K562 (cell line): Measurements from ENCODE around the gene NRG2. TPM values are rescaled to one million over a fixed set of nuclear protein-coding genes. Genes with fewer than 3 reads are reported as not detected.

Experiments used
- ATAC-seq: fragments of 200-7000 bp; cut with Tn5 transposase; 3 replicates; pipeline ENCODE4 v1.9.1; 2020; ENCODE audit warnings: moderate library complexity
- BruUV-seq: library from RNA; stranded (reverse); fragments of 400-500 nt; replicated peaks from 2 replicates; lab custom pipeline; 2021; lab: Mats Ljungman, UMichigan
- CTCF ChIA-PET: fragments of 300-600 bp; formaldehyde crosslinking; extraction: SDS; loops from one replicate; lab custom pipeline; 2021; ENCODE audit warnings: low intra/inter-chr PET ratio; lab: Yijun Ruan, JAX
- POLR2A ChIA-PET: fragments of 300-600, 350-650 bp; sonication (Branson Sonifier 250); formaldehyde crosslinking; extraction: SDS; loops from one replicate; lab custom pipeline; 2021; ENCODE audit warnings: antibody characterized with exemption, inconsistent platforms; lab: Yijun Ruan, JAX
- DNase-seq, 4 experiments: peaks; one replicate each; pipeline versions ENCODE4 v3.0.0 to v3.0.0-alpha.2; 2011 to 2018; ENCODE audit warnings: low spot score in 3 of 4, mixed read lengths in 3 of 4; ENCODE audit errors: extremely low read depth in 1 of 4
- FAIRE-seq: peaks from 2 replicates; lab custom pipeline; 2011; peaks lifted over from hg19 to GRCh38; lab: Jason Lieb, UNC
- H2AFZ ChIP-seq: 2 replicates; pipeline ENCODE4 v1.6.0; 2011; ENCODE audit warnings: low read depth, low read length, control low read depth, inconsistent platforms
- H3K27ac ChIP-seq: fragments of 200-600 bp; 3 replicates; pipeline ENCODE4 v1.8.0; 2011; ENCODE audit warnings: low read depth, mild to moderate bottlenecking, control low read depth, inconsistent platforms, low read length, moderate library complexity, mixed read lengths; ENCODE audit errors: extremely low read depth
- H3K27me3 ChIP-seq, 2 experiments: fragments of 300-600 bp in 1 of 2; 2 replicates in 1 of 2; 3 replicates in 1 of 2; pipeline versions ENCODE4 v1.6.0 to v1.8.0; 2011; ENCODE audit warnings: inconsistent platforms in 2 of 2, low read length in 2 of 2, mild to moderate bottlenecking in 1 of 2, mixed read lengths in 1 of 2, moderate library complexity in 1 of 2; ENCODE audit not compliant: control insufficient read depth in 2 of 2, insufficient read depth in 2 of 2
- H3K36me3 ChIP-seq: fragments of 300-600 bp; 3 replicates; pipeline ENCODE4 v1.8.0; 2011; ENCODE audit warnings: mild to moderate bottlenecking, low read length, inconsistent platforms; ENCODE audit not compliant: control insufficient read depth, insufficient read depth
- H3K4me1 ChIP-seq, 2 experiments: fragments of 200-600 bp in 1 of 2; replicated peaks in 1 of 2; 2 replicates in 1 of 2; 3 replicates in 1 of 2; pipeline versions ENCODE4 v1.5.1 to v1.8.0; 2011; ENCODE audit warnings: inconsistent platforms in 2 of 2, low read length in 2 of 2, mild to moderate bottlenecking in 1 of 2, mixed read lengths in 1 of 2, moderate library complexity in 1 of 2; ENCODE audit not compliant: control insufficient read depth in 2 of 2, insufficient read depth in 2 of 2
- H3K4me2 ChIP-seq: 2 replicates; pipeline ENCODE4 v1.6.1; 2011; ENCODE audit warnings: low read length, control low read depth, inconsistent platforms, mixed read lengths; ENCODE audit not compliant: insufficient read depth
- H3K4me3 ChIP-seq: fragments of 200-600 bp; sonication (generic), shearing (Covaris generic); 2 replicates; pipeline ENCODE4 v1.5.1; 2016; ENCODE audit warnings: control low read depth, inconsistent platforms
- H3K79me2 ChIP-seq: fragments of 200-600 bp; 3 replicates; pipeline ENCODE4 v1.8.0; 2011; ENCODE audit warnings: low read length, inconsistent platforms; ENCODE audit not compliant: control insufficient read depth, insufficient read depth
- H3K9ac ChIP-seq, 2 experiments: 2 replicates each; pipeline versions ENCODE4 v1.6.0 to v1.6.1; 2011; ENCODE audit warnings: low read depth in 2 of 2, low read length in 2 of 2, control low read depth in 1 of 2, inconsistent platforms in 1 of 2, mild to moderate bottlenecking in 1 of 2, mixed read lengths in 1 of 2; ENCODE audit not compliant: insufficient read depth in 1 of 2
- H3K9me1 ChIP-seq: one replicate; pipeline ENCODE4 v1.6.0; 2011; ENCODE audit warnings: inconsistent platforms, mild to moderate bottlenecking, low read length, moderate library complexity; ENCODE audit not compliant: control insufficient read depth, insufficient read depth
- H3K9me3 ChIP-seq: replicated peaks from 2 replicates; pipeline ENCODE4 v1.5.1; 2011; ENCODE audit warnings: low read depth, low read length, inconsistent platforms; ENCODE audit not compliant: control insufficient read depth, insufficient read depth
- H4K20me1 ChIP-seq: replicated peaks from 2 replicates; pipeline ENCODE4 v1.6.1; 2011; ENCODE audit warnings: low read length, inconsistent platforms, mixed read lengths; ENCODE audit not compliant: control insufficient read depth, insufficient read depth
- GATAD2B ChIP-seq: fragments of 450-650 bp; IDR thresholded peaks from 2 replicates; pipeline ENCODE4 v1.6.1; 2017; ENCODE audit warnings: mild to moderate bottlenecking, borderline replicate concordance
- HEY1 ChIP-seq: fragments of 250-450 bp; sonication (Bioruptor Pico); IDR thresholded peaks from 2 replicates; pipeline ENCODE4 v1.5.0; 2020; ENCODE audit warnings: mild to moderate bottlenecking, moderate library complexity, borderline replicate concordance
- MCM2 ChIP-seq: fragments of 450-650 bp; IDR thresholded peaks from 2 replicates; pipeline ENCODE4 v1.6.1; 2017; ENCODE audit warnings: low read depth, mild to moderate bottlenecking
- NFXL1 ChIP-seq: fragments of 450-650 bp; formaldehyde crosslinking; IDR thresholded peaks from 2 replicates; pipeline ENCODE4 v1.4.0; 2021; ENCODE audit warnings: mild to moderate bottlenecking
- PATZ1 ChIP-seq: fragments of 250-450 bp; sonication (Bioruptor Pico); IDR thresholded peaks from 2 replicates; pipeline ENCODE4 v1.5.0; 2020; ENCODE audit warnings: mild to moderate bottlenecking, borderline replicate concordance
- POLR2AphosphoS2 ChIP-seq: IDR thresholded peaks from 2 replicates; pipeline ENCODE4 v1.6.1; 2012; ENCODE audit warnings: low read length, improper control_type of control experiment
- PREB ChIP-seq: sonication (generic); formaldehyde crosslinking; IDR thresholded peaks from 2 replicates; pipeline ENCODE4 v1.8.1; 2023; ENCODE audit warnings: mild to moderate bottlenecking, missing genetic modification reagents
- RUNX1 ChIP-seq: sonication (generic); IDR thresholded peaks from 2 replicates; pipeline ENCODE4 v1.6.1; 2016; ENCODE audit warnings: antibody characterized with exemption, low read depth
- SMARCA4 ChIP-seq: fragments of 450-650 bp; IDR thresholded peaks from 2 replicates; pipeline ENCODE4 v1.6.1; 2016
- VEZF1 ChIP-seq: fragments of 200-800 bp; sonication (Bioruptor generic); IDR thresholded peaks from 2 replicates; pipeline ENCODE4 v1.6.1; 2017; ENCODE audit warnings: missing genetic modification characterization, missing compliant biosample characterization
- ZNF436 ChIP-seq: fragments of 250-450, 450-650 bp; sonication (Bioruptor Pico); formaldehyde crosslinking; IDR thresholded peaks from 2 replicates; pipeline ENCODE4 v1.7.0; 2020; ENCODE audit warnings: mild to moderate bottlenecking
- ZNF589 ChIP-seq: fragments of 200-800 bp; sonication (Bioruptor generic); IDR thresholded peaks from 2 replicates; pipeline ENCODE4 v1.6.1; 2016; ENCODE audit warnings: low read depth, missing genetic modification characterization, missing compliant biosample characterization
- ZNF785 ChIP-seq: fragments of 250-450 bp; sonication (Bioruptor Pico); IDR thresholded peaks from 2 replicates; pipeline ENCODE4 v1.4.0; 2020; ENCODE audit warnings: mild to moderate bottlenecking
- WGBS: fragments of 100-300 bp; shearing (Covaris generic); methylation state at CpG from one replicate; pipeline ENCODE4 v1.1.6; 2016; ENCODE audit warnings: low coverage, mixed read lengths; ENCODE audit not compliant: insufficient coverage; ENCODE audit errors: missing lambda C conversion rate; 5-methylcytosine and 5-hydroxymethylcytosine counted together
- in situ Hi-C: fragments of 300-500 bp; cut with MboI; formaldehyde crosslinking; loops from 4 replicates; pipeline ENCODE4 v1.15.0; 2018; ENCODE audit warnings: inconsistent platforms, mixed read lengths
- intact Hi-C: fragments of 100-400 bp; cut with micrococcal nuclease; formaldehyde crosslinking; loops from 2 replicates; pipeline ENCODE4 v1.14.2; 2022
- polyA plus RNA-seq, 8 experiments: library from polyadenylated mRNA; depleted of rRNA in 4 of 8; stranded (reverse) in 5 of 8; unstranded in 3 of 8; fragments of >200 nt; fragmentation: Nextera tagmentation in 2 of 8; fragmentation: Illumina TruSeq in 1 of 8; extraction: Ambion mirVana in 2 of 8; extraction: Trizol in 1 of 8; gene quantifications; 2 replicates each; pipeline versions ENCODE4 v1.2.1 to v1.2.3, GENCODE V29; 2011 to 2014; ENCODE audit warnings: inconsistent platforms in 1 of 8, missing spikeins in 1 of 8
- total RNA-seq, 7 experiments: library from RNA; depleted of rRNA in 6 of 7; stranded (reverse); fragments of >200 nt in 6 of 7; fragmentation: Illumina TruSeq in 2 of 7; extraction: Trizol in 2 of 7; gene quantifications; 2 replicates each; pipeline versions ENCODE4 v1.2.1 to v1.2.3, GENCODE V29; 2011 to 2021; ENCODE audit warnings: low replicate concordance in 1 of 7

NRG2 gene
- total and polyA plus RNA-seq, 9 of the 15 experiments (the other 6 are each of a cell fraction or from before 2014, with no cell fraction given): not detected

GRCh38 chr5:139950436-139950835, 92.7 kb downstream of the NRG2 start:
- in situ Hi-C loops (no loop called here), intact Hi-C loops (no loop called here)
- DNase-seq (no peak), ATAC-seq (no peak), FAIRE-seq (no peak)
- ChIA-PET CTCF (no interaction called here), POLR2A (interaction anchor here (2.3 kb wide), 1 partner anchor 9 kb away, joined by 7 read pairs; no protein-coding TSS in a partner anchor)
- H3K4me1 ChIP-seq: no peaks in the 10 kb centered on the region
- 0% methylated on average over 2 of the region's 2 CpGs for WGBS
- peaks cover 0 to 37% of the 10 kb centered on the region in 2 experiments; a peak in 4 of 5 replicates for H3K27me3 ChIP-seq
- H3K9ac ChIP-seq: no peak overlapping the region
- no peaks in the 10 kb centered on the region for H3K9me3 ChIP-seq
- TF ChIP-seq POLR2AphosphoS2: no peak
- no peak for TF ChIP-seq ZNF785 (CRISPR knock-in tag)
- H3K9me1 ChIP-seq: peaks cover 2% of the 10 kb centered on the region
- no peak overlapping the region for H3K4me3 ChIP-seq
- H3K27ac ChIP-seq: no peak overlapping the region
- H3K36me3 ChIP-seq: no peaks in the 10 kb centered on the region
- BruUV-seq: no TSS peak
- H3K79me2 ChIP-seq: no peaks in the 10 kb centered on the region
- H3K4me2 ChIP-seq: no peak overlapping the region
- H4K20me1 ChIP-seq: no peaks in the 10 kb centered on the region
- no peak overlapping the region for H2AFZ ChIP-seq

GRCh38 chr5:139949710-139950109, 93.4 kb downstream of the NRG2 start:
- H3K9ac ChIP-seq: no peak overlapping the region
- 0% methylated on average over 1 of the region's 1 CpG for WGBS
- no TSS peak for BruUV-seq
- FAIRE-seq (no peak), ATAC-seq (no peak), DNase-seq (no peak)
- H3K4me3 ChIP-seq: no peak overlapping the region
- H3K79me2 ChIP-seq: no peaks in the 10 kb centered on the region
- H3K9me1 ChIP-seq: peaks cover 2% of the 10 kb centered on the region
- H3K4me2 ChIP-seq: no peak overlapping the region
- H2AFZ ChIP-seq: no peak overlapping the region
- ChIA-PET POLR2A (interaction anchor here (2.3 kb wide), 1 partner anchor 8 kb away, joined by 7 read pairs; no protein-coding TSS in a partner anchor), CTCF (no interaction called here)
- no peak overlapping the region for H3K27ac ChIP-seq
- no peaks in the 10 kb centered on the region for H3K36me3 ChIP-seq
- H3K27me3 ChIP-seq: peaks cover 0 to 37% of the 10 kb centered on the region in 2 experiments; a peak in 4 of 5 replicates
- in situ Hi-C loops (no loop called here), intact Hi-C loops (no loop called here)
- H3K4me1 ChIP-seq: no peaks in the 10 kb centered on the region
- H4K20me1 ChIP-seq: no peaks in the 10 kb centered on the region
- H3K9me3 ChIP-seq: no peaks in the 10 kb centered on the region
- TF ChIP-seq RUNX1 (no peak), MCM2 (no peak), ZNF589 (CRISPR knock-in tag) (no peak), HEY1 (CRISPR knock-in tag) (no peak), VEZF1 (no peak), NFXL1 (CRISPR knock-in tag) (no peak), PATZ1 (CRISPR knock-in tag) (no peak), GATAD2B (no peak), PREB (CRISPR knock-in tag) (no peak), ZNF436 (CRISPR knock-in tag) (no peak), SMARCA4 (no peak)
